A549 treated with CORT108297 at 1 μM for 4 hours (cell line): ENCODE data around the gene BOLA2B. TPM values are rescaled to one million over a fixed set of nuclear protein-coding genes. Genes with fewer than 3 reads are reported as not detected.

Experiments used
- total RNA-seq: library from RNA; stranded (reverse); fragments of 200-300 nt; extraction: Qiagen RNA extraction; gene quantifications from 5 replicates; pipeline ENCODE4 v1.2.3, GENCODE V29; 2022

Gene BOLA2B
- total RNA-seq, result 128 to 240 TPM (median 221 TPM) in 5 replicates

DNA sequence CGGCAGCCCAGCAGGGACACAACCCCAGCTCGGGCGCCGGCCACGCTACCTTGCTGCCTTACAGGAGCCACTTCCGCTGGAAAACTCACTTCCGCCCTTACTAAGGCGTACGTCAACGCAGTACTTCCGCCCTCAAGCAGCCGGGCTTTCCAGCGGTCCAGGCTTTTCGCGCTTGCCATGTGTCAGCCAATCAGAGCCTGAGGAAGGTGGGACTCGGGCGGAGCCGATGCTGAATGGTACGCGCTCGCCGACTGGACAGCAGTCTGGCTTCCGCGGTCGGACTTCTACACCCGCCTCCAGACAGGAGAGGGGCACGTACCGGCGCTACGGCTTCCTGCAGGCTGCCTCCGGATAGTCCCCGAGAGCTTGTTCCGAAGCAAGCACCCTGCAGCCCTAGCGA lies at the start of gene BOLA2B, which contains the start of gene SLX1A:
TSS of gene BOLA2B (minus strand) at position 52 of the 400 bp plus-strand sequence. CDS start 71 bp downstream, outside the sequence.
TSS of gene SLX1A (plus strand) at position 261 of the 400 bp plus-strand sequence. CDS start 210 bp downstream, outside the sequence.

GRCh38 chr16:30199049-30199448 lies 5.6 kb upstream of the BOLA2B start, which contains the start of gene SULT1A3:
TSS of gene SULT1A3 (plus strand) at chr16:30199255. CDS start at chr16:30200729, 1,474 bp downstream.

GRCh38 chr16:30183233-30184095 lies 10.0 kb downstream of the BOLA2B start, which contains the start of gene CORO1A:
TSS of gene CORO1A (plus strand) at chr16:30183602. CDS start at chr16:30185210, 1,608 bp downstream.

Other genes starting within 250 kb of the BOLA2B start
- gene TMEM219, start 231.6 kb downstream of the BOLA2B start, total RNA-seq, result 78.2 to 104 TPM (median 102 TPM) in 5 replicates
- 24.7 to 36.8 TPM (median 34.0 TPM) in 5 replicates for gene TAOK2, start 219.8 kb downstream of the BOLA2B start, total RNA-seq
- 13.5 to 17.8 TPM (median 15.3 TPM) in 5 replicates for gene HIRIP3, start 198.0 kb downstream of the BOLA2B start, total RNA-seq
- 107 to 127 TPM (median 109 TPM) in 5 replicates for gene INO80E, start 197.4 kb downstream of the BOLA2B start, total RNA-seq
- 1.7 to 3.3 TPM (median 2.7 TPM) in 5 replicates for gene DOC2A, start 182.6 kb downstream of the BOLA2B start, total RNA-seq
- not detected in 5 replicates for gene C16orf92, start 170.5 kb downstream of the BOLA2B start, total RNA-seq
- gene TLCD3B, start 162.4 kb downstream of the BOLA2B start, total RNA-seq, result 0.23 to 0.58 TPM (median 0.42 TPM) in 5 replicates
- 1,632 to 1,949 TPM (median 1,887 TPM) in 5 replicates for gene ALDOA, start 127.9 kb downstream of the BOLA2B start, total RNA-seq
- 130 to 155 TPM (median 149 TPM) in 5 replicates for gene PPP4C, start 117.7 kb downstream of the BOLA2B start, total RNA-seq
- gene TBX6, start 101.7 kb downstream of the BOLA2B start, total RNA-seq, result 0.08 to 0.34 TPM (median 0.29 TPM) in 5 replicates
- gene YPEL3, start 97.5 kb downstream of the BOLA2B start, total RNA-seq, result 6.0 to 12.1 TPM (median 10.9 TPM) in 5 replicates
- 1.2 to 3.0 TPM (median 1.8 TPM) in 5 replicates for gene GDPD3, start 80.1 kb downstream of the BOLA2B start, total RNA-seq
- gene MAPK3, start 70.4 kb downstream of the BOLA2B start, total RNA-seq, result 31.0 to 37.4 TPM (median 35.7 TPM) in 5 replicates
- 2.6 to 3.7 TPM (median 2.8 TPM) in 5 replicates for gene CORO1A, start 10.1 kb downstream of the BOLA2B start, total RNA-seq
- gene SLX1A, start 209 bp upstream of the BOLA2B start, total RNA-seq, result 11.1 to 23.3 TPM (median 17.7 TPM) in 5 replicates
- 6.1 to 13.7 TPM (median 8.6 TPM) in 5 replicates for gene SULT1A3, start 5.6 kb upstream of the BOLA2B start, total RNA-seq
- 2.0 to 2.8 TPM (median 2.2 TPM) in 5 replicates for gene NPIPB13, start 54.8 kb upstream of the BOLA2B start, total RNA-seq
- 61.6 to 68.7 TPM (median 66.4 TPM) in 5 replicates for gene CD2BP2, start 161.6 kb upstream of the BOLA2B start, total RNA-seq
- 24.8 to 34.5 TPM (median 31.6 TPM) in 5 replicates for gene TBC1D10B, start 176.8 kb upstream of the BOLA2B start, total RNA-seq
- 0.38 to 0.55 TPM (median 0.48 TPM) in 3 of 5 replicates, not detected in the others for gene MYL11, start 181.1 kb upstream of the BOLA2B start, total RNA-seq
- gene SEPTIN1, start 188.9 kb upstream of the BOLA2B start, total RNA-seq, result 0.58 to 2.5 TPM (median 2.1 TPM) in 5 replicates
- gene ZNF48, start 201.8 kb upstream of the BOLA2B start, total RNA-seq, result 11.7 to 13.0 TPM (median 12.4 TPM) in 5 replicates
- 3.0 to 6.8 TPM (median 5.5 TPM) in 5 replicates for gene ZNF771, start 213.9 kb upstream of the BOLA2B start, total RNA-seq
- 103 to 143 TPM (median 138 TPM) in 5 replicates for gene DCTPP1, start 236.4 kb upstream of the BOLA2B start, total RNA-seq